GM18517 (cell line): ENCODE measurements around the gene UBE2D3.
"Not testable (repeated sequence)": the region's sequence is repeated elsewhere in the genome, so short reads cannot be mapped to it uniquely, and the experiment has no call there.

Experiments used
- ATAC-seq: cut with Tn5 transposase; IDR thresholded peaks from one replicate; pipeline ENCODE4 v1.9.1; 2021; ENCODE audit warnings: mild to moderate bottlenecking, moderate library complexity; ENCODE audit not compliant: unreplicated experiment

Gene UBE2D3

DNA sequence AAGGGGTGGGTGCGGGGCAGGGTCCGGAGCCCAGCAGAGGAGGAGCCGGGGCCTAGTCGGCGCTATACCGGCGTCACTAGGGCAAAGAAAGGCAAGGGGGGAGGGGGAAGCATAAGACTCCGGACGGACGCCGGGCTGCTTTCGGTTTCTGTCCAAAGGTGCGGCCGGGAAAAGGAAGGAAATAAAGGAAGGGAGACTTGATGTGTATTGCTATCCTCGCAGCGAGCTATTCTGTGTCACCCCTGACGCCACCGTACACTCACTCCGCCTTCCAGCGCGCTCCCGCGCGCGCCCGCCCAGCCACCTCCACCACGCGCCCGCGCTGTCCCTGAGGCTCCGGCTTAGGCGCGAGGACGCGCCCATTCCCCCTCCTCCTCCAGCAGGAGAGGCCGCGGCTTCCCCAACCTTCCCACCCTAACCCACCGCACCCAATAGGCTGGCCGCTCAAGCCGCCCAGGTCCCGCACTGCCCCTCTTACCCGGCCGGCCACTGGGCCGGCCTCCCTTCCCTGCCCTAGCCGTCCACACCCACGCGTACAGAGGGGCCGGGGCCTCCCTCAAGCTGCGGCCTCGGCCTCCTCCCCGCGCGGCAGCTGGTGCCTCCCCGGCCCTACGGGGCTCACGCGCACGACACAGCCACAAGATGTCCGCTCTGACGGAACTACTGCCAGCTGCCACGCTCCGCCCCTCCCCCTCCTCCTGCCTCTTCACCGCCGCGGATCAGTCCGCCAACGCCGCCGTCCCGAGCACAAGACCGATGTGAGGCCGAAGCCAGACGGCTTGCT lies at the start of gene UBE2D3:
Gene UBE2D3, minus strand, starts transcription at position 662 of the 784 bp plus-strand sequence. CDS start 1,043 bp downstream, outside the sequence.
- peak; percentile 20 for ATAC-seq

DNA sequence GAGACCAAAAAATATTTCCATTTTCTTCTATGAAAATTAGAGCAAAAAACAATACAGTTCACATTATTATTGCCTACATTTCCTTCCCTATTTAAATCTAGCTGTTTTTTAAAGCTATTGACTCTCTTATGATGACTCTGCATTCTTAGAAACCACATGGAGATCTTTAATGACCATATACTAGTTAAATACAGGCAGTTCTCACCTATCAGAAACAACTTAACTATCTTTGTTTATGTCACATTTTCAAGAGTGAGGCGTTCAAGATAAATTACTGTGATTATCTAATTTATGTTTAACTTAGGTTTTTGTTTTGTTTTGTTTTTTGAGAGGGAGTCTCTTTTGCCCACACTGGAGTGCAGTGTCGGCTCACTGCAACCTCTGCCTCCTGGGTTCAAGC lies 44.4 kb upstream of the UBE2D3 start:
- no peak for ATAC-seq

DNA sequence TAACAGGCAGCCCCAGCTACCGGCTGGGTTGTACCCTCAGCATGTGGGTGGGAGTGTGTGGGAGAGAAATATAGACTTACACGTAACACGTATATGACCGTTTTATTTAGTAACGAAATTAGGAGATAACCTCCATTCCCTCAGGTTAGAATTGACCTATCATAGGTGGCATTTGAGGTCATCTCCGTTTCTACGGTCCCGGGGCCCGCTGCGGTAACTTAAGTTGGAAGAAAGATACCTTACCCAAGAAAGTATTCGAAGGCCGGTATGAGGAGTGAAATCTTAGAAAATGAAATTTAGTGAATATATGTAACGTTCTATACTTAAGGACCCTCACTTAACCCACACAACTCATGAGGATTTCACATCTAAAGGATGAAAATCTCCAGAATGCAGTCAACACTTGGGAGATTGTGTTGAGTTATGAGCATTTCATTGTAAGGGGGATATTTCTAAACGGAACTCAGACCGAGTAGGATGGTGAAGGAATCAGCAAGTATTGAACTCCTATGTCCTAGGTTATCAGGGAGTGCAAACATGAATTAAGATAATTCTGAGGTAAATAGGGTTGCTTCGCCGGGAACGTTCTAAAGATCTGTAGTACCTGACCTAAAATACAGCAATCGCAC lies 42.3 kb upstream of the UBE2D3 start:
- ATAC-seq = peak; percentile 34

DNA sequence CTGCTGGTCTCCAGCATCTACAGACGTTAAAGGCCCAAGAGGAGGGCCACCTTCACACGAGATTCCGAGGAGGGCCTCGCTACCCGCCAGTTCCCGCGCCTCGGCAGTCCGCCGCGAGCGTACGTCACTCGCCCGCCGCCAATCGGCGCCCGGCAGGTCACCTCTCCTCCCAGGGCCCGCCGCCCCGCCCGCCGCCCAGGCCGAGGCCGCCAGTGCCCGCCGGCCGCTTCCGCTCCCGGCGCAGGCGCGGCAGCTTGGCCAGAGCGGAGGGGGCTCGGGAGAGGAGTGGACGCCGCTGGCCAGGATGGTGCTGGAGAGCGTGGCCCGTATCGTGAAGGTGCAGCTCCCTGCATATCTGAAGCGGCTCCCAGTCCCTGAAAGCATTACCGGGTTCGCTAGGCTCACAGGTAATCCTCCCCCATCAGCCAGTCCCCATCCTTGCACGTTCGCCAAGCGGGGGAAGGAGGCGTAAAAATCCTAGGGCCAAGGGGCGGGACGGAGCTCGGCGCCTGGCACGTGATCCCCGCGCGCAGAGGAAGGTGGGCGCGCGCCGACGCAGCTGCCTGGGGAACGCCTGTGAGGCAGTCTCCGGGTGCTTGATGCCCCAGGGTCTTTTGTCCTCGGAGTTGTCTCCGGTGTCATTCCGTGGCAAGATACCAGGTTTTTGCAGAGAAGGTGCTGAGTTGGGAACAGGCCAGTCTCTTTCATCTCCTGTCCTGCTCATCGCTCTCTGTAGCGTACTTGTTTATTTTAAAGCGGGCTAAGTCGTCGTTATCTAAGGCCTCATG lies 41.6 kb upstream of the UBE2D3 start, which contains the start of gene CISD2:
Gene CISD2, plus strand, starts transcription at position 212 of the 788 bp plus-strand sequence. Its CDS starts 93 bp downstream, at position 305.
- peak; percentile 93 for ATAC-seq

DNA sequence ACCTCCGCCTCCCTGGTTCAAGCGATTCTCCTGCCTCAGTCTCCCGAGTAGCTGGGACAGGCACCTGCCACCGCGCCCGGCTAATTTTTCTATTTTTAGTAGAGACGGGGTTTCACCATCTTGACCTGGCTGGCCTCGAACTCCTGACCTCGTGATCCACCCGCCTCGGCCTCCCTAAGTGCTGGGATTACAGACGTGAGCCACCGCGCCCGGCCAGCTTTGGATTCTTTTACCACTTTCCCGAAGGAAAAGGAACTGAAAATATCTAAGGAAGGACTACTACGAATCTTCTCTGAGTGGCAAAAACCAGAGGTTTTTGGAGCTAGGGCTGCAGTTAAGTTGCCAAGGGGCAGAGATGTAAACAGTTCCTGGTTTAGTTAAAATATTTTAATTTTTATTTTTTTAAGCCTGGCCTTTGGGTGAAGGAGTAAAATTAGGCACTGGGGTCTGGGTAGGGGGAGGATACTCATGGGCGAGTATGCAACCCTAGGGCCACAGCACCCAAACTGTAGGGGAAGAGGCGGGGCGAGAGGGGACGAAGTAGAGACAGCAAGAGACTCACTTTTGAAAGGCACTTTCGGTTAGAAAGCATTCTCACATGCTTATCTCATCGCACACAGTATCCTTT lies 40.9 kb upstream of the UBE2D3 start:
- ATAC-seq = no peak

DNA sequence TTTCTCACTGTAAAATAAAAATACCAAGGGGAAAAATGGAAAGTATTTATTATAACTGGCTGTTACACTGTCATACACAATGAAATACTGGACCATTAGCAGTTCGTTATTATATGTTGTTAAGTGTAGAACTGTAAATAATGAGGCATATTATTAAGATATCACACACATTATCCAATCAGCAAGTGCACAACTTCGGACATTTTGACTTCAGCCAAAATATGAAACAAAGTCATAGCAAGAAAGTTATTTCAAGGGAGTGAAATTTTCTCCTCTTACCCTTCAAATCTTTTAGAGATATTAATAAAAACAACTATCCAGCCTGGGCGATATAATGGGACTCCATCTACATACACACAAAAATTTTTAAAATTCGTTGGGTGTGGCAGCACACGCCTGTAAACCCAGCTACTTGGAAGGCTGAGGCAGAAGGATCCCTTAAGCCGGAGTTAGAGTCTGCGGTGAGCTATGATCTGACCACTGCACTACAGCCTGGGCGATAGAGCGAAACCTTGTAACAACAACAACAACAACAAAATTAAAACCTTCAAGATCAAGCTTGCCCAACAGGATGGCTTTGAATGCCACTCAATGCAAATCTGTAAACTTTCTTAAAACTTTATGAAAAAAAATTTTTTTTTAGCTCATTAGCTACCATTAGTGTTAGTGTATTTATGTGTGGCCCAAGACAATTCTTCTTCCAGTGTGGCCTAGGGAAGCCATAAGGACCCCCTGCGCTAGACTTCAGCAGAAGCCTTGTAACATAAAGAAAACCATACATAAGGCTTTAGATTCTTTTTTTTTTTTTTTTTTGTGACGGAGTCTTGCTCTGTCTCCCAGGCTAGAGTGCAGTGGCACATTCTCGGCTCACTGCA lies 40.2 kb upstream of the UBE2D3 start:
- no peak for ATAC-seq

DNA sequence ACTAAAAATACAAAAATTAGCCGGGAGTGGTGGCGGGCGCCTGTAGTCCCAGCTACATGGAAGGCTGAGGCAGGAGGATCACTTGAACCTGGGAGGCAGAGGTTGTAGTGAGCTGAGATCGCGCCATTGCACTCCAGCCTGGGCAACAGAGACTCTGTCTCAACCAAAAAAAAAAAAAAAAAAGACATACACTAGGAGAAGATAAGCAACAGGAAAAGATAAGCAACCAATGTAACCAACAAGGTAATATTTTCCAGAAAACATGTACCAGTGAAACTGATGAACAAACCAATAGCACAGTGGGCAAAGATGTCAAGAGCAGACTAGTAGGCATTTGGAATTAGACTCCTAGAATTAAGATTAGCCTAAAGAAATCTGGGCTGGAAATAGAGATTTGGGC lies 38.0 kb upstream of the UBE2D3 start:
- not testable (repeated sequence) for ATAC-seq

DNA sequence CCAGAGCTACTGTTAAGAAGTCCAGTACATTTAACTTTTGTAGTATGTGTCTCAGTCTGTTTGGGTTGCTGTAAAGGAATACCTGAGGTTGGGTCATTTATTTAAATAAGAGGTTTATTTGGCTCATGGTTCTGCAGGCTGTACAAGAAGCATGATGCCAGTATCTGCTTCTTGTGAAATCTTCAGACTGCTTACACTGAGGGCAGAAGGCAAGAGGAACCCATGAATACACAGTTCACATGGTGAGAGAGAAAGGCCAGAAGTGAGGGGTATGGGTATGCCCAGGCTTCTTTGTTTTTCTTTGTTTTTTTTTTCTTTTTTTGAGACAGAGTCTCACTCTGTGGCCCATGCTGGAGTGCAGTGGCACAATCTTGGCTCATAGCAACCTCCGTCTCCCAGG lies 35.4 kb upstream of the UBE2D3 start:
- no peak for ATAC-seq

DNA sequence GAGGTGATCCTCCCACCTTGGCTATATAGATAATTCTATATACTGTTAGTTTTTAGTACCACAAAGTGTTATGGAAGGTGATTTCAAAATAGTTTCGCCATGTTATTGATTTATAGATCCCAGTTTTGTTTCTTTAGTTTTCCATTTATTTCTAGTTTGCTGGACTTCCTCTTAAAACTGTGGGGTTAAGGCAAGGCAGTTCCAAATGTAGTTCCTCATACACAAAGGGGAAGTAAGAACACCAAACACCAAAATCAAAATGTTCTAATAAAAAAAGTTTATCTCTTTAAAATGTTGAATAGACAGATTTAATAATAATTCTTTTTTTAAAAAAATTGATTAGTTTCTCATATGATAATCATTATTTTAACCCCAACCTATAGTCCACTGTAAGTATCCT lies 34.7 kb upstream of the UBE2D3 start:
- no peak for ATAC-seq

DNA sequence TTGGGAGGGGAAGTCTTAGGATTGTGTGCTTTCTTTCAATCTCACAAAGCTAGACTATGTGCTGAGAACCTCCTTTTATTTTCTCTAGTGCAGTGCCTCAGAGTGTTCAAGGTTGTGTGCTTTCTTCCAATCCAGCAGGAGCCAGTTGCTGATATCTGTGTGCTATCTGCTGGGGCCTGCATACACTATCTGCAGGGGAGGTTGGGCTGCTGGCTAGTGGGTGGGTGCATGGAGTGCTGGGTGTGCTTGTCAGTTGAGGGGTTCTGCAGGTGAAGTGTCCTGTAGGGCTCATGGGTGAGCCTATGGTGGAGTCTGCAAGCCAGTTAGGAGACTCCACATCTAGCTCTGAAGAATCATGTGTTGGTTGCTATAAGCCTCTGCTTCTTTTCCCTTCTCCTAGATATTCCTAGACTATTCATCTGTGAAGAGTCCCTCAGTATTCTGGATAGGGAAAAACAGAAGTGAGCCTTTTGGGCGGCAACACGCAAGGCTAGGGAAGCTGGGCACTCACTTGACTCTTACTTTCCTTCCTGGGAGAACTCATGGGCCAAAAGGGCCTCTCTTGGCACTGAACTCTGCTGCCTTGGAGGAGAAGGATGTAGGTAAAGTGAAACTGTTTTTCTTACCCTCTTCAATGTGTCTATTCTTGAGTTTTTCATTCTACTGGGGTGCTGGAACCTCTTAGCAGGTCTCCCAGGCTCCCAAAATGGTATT lies 33.4 kb upstream of the UBE2D3 start:
- ATAC-seq = no peak

DNA sequence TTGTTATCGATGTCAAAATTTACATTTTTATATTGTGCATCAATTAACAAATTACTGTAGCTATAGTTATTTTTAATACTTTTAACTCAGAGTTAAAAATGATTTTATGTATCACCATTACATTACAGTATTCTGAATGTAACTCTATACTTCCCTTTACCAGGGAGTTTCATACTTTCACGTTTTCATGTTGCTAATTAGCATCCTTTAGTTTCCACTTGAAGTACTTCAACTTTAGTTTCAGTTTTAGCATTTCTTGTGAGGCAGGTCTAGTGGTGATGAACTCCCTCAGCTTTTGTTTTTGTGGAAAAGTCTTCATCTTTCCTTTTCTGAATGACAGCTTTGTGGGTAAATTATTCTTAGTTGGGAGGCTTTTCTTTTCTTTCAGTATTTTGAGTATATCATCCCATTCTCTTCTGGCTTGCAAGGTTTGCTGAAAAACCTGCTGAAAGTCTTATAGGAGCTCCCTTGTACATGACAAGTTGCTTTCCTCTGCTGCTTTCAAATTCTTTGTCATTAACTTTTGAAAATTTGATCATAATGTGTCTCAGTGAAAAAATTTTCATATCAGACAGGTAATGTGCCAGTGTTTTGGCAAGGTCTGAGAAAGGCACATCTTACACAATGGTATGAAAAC lies 31.6 kb upstream of the UBE2D3 start:
- no peak for ATAC-seq

DNA sequence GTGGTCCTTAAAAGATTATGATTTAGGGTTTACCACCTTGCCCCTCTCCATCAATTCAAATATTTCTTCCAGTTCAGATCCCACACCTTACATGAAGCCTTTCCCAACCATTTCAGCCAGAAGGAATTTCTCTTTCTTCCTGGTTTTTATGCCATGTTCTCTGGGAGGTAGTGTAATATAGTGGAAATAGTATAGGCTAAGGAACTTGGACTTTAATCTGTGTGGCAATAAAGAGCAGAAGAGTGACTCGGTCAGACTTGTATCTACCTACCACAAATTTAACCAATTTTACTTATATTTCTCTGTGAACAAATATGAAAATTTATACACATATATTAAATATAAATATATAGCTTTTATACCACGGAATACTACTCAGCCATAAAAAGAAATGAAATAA lies 23.0 kb upstream of the UBE2D3 start:
- no peak for ATAC-seq

DNA sequence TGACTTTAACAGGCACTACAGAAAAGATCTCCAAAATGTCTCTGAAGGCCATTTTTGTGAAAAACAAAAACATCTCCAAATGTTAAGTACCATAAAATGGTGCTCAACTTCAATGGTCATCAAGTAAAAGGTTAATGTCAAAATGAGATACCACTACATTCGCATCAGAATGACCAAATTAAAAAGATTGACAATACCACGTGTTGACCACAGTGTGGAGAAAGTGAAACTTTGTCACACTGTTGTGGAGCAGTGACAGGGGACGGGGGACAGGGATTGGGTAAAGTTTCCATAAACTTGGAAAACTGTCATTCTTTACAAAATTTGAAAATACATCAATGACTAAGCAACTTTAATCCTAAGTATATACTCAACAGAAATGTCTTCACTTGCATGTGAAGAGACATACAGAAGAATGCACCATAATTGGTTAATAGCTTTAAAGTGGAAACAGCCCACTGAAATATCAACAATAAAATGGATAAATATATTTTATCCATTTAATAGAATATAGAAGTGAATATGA lies 22.3 kb upstream of the UBE2D3 start:
- ATAC-seq = no peak

DNA sequence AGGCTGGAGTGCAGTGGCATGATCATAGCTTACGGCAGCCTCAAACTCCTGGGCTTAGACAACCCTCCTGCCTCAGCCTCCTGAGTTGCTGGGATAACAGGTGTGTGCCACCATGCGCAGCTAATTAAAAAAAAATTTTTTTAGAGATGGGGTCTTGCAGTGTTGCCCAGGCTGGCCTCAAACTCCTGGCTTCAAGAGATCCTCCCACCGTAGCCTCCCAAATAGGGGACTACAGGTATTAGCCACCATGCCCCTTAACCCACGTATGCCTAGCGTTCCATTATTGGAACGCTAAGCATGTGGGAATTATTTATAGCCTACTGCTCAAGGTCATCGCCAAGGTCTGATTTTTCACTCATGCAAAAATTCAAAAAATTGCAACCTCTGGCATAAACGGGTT lies 20.3 kb upstream of the UBE2D3 start:
- no peak for ATAC-seq

DNA sequence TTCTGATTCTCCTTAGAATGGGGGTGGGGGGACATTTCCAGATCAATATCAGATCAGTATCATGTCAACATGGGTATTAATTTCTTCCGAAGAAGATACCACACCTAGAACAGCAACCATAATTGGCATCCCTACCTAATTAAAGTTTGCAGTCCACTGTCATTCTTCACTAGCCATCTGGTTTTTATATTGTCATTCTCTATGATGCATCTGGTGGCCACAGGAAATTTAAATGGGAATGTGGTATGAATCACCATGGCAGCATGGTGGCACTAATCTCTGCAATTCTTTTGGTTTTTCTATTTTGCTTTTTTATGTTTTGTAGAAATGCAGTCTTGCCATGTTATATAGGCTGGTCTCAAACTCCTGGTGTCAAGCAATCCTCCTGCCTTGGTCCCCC lies 16.6 kb upstream of the UBE2D3 start:
- ATAC-seq = no peak

DNA sequence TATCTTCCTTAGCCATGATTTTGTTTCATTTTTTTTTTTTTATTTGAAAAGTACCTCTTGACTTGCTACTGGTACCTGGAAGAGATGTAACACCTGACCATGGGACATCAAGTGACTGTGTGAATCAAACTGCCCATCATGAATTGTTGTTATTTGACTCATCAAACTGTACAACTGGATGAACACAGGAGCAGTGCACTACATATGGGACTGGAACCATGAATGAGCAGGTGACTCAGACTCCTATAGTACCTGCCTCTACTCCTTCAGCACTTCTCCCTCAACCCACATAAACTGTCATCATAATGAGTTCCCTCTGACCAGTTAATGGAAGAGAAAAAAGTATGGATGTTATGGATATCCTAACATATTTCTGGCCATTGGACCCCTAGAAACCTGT lies 15.9 kb upstream of the UBE2D3 start:
- no peak for ATAC-seq

DNA sequence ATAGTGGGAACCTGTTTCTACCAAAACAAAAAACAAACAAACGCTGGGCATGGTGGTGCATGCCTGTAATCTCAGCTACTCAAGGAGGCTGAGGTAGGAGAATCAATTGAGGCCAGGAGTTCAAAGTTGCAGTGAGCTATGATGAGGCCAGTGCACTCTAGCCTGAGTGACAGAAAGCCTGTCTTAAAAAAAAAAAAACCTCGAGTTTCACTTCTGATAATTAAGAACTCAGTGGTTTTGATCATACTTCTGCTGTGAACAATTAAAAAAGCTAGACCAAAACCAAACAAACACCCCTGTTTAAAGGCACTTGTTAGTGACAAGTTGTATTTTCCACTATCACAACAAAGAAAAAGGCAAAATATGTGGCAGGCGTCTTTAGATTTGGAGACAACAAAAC lies 15.0 kb upstream of the UBE2D3 start:
- ATAC-seq = no peak

DNA sequence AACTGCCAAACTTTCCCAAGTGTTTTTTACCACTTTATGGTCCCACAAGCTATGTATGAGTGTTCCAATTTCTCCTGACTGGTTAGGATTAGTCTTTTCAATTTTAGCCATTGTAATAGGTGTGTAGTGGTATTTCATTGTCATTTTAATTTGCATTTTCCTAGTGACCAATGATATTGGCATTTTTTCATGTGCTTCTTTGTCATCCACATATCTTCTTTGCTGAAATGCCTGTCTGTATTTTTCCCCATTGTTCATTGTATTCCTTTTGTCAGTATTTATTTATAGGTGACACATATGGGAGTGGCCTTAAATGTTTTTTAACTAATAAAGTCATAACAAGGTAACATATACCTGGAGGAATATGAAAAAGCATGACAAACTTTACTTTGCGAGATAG lies 9.2 kb upstream of the UBE2D3 start:
- no peak for ATAC-seq

DNA sequence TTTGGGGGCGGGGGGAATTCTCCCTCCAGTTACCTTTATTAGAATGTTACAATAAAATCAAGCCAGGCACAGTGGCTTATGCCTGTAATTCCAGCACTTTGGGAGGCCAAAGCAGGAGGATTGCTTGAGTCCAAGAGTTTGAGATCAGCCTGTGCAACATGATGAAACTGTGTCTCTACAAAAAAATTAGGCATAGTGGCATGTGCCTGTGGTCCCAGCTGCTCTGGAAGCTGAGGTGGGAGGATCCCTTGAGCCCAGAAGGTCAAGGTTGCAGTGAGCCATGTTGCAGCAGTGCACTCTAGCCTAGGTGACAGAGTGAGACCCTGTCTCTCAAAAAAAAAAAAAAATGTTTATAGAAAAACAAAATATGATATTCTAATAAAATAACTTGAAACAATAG lies 5.3 kb upstream of the UBE2D3 start:
- no peak for ATAC-seq
